ENCODE results near the gene NMT2. TPM values are rescaled to one million over a fixed set of nuclear protein-coding genes. Genes with fewer than 3 reads are reported as not detected.

The NMT2 gene
- total and polyA plus RNA-seq, 2 of the 4 experiments (the other 2 are of a cell fraction): 18.7 to 41.0 TPM

Small RNA genes lying within 50 kb of the gene (microRNA-seq; reads per million reads assigned to microRNA genes)
- not detected for gene AL590365.1 (ENCODE audit: insufficient read depth, insufficient read length)

Small RNA genes lying within 50 kb of the gene (small RNA-seq; reads per million reads assigned to genes)
- 0 reads per million in 5 experiments for gene AL590365.1

Other genes starting within 250 kb of the NMT2 start
- 8.1 TPM in 2 replicates for gene DCLRE1C, start 214.6 kb downstream of the NMT2 start, total RNA-seq (2012; rRNA removed)
- 2.6 and 2.9 TPM in 2 replicates for gene DCLRE1C, start 214.6 kb downstream of the NMT2 start, polyA plus RNA-seq (2012; rRNA removed)
- not detected in 2 replicates for gene MEIG1, start 209.3 kb downstream of the NMT2 start, total RNA-seq (2012; rRNA removed)
- gene MEIG1, start 209.3 kb downstream of the NMT2 start, polyA plus RNA-seq (2012; rRNA removed): not detected in 2 replicates
- gene OLAH, start 124.8 kb downstream of the NMT2 start, total RNA-seq (2012; rRNA removed): under 0.01 TPM in 1 of 2 replicates, not detected in the other
- gene OLAH, start 124.8 kb downstream of the NMT2 start, polyA plus RNA-seq (2012; rRNA removed): not detected in 2 replicates
- 0.54 and 1.1 TPM in 2 replicates for gene ACBD7, start 79.9 kb downstream of the NMT2 start, total RNA-seq (2012; rRNA removed)
- 0.26 and 0.29 TPM in 2 replicates for gene ACBD7, start 79.9 kb downstream of the NMT2 start, polyA plus RNA-seq (2012; rRNA removed)
- 12.4 and 13.1 TPM in 2 replicates for gene RPP38, start 71.3 kb downstream of the NMT2 start, total RNA-seq (2012; rRNA removed)
- 18.0 and 19.0 TPM in 2 replicates for gene RPP38, start 71.3 kb downstream of the NMT2 start, polyA plus RNA-seq (2012; rRNA removed)
- gene FAM171A1, start 202.6 kb upstream of the NMT2 start, total RNA-seq (2012; rRNA removed): 20.3 and 26.1 TPM in 2 replicates
- 28.1 and 30.6 TPM in 2 replicates for gene FAM171A1, start 202.6 kb upstream of the NMT2 start, polyA plus RNA-seq (2012; rRNA removed)